ENCODE results near the gene RNASEH2B.

Gene RNASEH2B, protein sequence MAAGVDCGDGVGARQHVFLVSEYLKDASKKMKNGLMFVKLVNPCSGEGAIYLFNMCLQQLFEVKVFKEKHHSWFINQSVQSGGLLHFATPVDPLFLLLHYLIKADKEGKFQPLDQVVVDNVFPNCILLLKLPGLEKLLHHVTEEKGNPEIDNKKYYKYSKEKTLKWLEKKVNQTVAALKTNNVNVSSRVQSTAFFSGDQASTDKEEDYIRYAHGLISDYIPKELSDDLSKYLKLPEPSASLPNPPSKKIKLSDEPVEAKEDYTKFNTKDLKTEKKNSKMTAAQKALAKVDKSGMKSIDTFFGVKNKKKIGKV

DNA sequence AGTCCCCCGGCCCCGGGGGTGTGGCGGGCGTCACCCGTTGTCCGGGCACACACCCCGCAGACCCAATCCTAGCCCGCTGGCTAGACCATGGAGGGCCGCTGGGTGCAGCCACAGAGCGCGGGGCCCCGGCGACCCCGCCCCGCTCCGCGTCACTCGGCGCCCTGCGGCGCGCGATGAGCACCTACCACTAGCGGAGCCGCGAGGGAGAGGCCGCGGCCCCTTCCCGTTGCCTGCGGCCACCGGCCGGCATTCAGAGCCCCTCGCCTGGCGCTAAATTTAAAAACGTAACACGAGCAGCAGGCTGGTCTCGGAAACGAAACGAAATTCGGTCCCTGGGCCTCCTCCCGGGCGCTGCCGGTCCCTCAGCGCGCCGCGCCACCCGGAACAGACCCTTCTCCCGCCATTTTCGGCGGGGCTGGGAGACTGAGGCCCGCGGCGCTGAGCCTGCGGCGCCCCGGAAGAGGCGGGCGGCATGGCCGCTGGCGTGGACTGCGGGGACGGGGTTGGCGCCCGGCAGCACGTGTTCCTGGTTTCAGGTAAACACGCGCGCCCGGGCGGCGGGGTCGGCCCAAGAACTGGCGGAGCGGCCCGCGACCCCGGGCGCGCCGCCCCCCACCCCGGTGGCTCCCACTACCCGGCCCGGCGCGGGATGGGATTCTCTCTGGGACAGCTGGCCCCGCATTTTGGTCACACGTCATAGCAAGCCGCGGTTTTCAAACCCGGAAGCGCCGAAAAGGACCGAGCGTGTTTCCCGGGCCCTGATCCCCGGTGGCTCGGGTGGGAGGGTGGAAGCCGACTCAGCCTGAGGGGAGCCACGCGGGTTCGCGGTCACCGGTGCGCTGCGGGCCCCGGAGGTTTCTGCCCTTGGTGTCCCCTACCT is at the start of gene RNASEH2B:
Gene RNASEH2B (plus strand): TSS at position 187 of the 880 bp plus-strand sequence. CDS start 286 bp downstream, at position 473.
- DNase-seq = peak; percentile 27

DNA sequence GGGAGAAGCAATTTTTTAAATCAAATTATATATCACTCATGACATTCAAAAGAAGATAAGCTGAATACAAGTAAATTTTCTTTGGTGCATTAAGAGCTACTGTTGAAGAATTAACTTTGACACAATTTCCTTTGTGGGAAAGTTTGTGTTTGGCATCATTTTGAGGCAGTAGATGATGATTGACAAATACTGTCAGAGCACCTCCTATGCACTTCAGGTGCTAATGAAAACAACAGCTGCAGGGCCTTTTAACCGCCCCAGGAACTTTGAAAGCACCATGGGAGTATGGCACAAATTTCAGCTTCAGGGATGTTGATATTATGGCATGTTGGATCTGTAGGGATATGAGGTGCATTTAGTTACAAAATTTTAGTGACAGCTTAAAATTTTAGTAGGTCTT is 45.1 kb upstream of the RNASEH2B start:
- DNase-seq = no peak

DNA sequence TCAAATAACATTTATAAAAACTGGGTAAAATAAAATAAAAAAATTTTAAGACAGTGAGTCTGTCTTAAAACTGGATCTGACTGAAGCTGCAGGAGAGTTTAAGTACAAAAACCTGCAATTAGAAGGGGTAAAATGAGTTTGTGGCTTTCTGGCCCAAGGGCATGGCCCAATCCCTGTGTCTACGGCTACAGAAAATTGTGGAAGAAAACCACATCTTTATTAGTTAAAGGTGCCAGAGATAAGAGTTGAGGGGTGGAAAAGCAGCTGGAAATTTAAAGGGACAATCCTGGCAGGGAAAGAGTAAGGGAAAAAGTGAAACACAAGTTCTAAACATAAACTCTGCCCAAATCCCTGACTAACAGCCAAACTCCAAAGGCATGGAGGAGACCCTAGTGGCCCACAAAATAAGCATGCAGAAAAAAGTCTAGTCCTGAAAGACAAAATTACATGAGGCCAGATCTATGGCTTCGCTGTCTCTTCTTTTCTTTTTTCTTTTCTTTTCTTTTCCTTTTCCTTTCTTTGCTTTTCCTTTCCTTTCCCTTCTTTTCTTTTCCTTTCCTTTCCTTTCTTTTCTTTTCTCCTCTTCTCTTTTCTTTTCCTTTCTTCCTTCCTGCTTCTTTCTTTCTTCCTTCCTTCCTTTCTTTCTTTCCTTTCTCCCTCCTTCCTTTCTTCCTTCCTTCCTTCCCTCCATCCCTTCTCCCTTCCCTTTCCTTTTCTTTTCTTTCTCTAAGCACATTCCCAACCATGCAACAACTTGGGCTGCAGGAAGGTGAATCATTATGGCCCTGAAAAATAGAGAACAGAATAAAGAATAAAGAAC is 42.6 kb upstream of the RNASEH2B start:
- no peak for DNase-seq

DNA sequence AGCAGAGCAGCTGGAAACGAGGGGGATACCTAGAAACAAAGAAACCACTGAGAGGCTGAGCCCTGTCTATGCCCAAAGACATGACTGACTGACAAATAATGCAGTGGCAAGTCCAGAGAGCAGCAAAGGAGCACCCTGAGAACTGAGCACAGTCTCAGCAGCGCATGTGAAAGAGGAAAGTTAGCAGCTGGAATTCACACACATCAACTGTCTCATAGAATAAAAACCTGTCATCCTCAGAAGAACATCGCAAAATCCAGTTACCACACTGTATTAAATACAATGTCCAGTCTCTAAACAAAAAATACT is 42.0 kb upstream of the RNASEH2B start:
- DNase-seq = no peak

DNA sequence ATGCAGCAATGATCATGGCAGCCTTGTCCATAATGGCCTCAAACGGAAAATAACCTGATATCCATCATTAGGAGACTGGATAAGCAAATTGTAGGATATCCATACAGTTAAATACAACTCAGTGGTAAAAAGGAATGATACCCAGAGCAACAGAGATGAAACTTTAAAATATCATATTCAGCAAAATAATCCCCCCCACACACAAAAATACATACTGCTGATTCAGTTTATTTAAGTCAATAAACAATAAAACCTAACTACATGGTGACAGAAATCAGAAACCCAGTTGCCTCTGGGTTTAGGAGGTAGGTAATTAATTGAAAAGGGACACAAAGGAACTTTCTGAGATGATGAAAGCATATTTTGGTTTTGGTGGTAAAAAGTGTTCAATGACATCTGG is 38.2 kb upstream of the RNASEH2B start:
- no peak for DNase-seq

DNA sequence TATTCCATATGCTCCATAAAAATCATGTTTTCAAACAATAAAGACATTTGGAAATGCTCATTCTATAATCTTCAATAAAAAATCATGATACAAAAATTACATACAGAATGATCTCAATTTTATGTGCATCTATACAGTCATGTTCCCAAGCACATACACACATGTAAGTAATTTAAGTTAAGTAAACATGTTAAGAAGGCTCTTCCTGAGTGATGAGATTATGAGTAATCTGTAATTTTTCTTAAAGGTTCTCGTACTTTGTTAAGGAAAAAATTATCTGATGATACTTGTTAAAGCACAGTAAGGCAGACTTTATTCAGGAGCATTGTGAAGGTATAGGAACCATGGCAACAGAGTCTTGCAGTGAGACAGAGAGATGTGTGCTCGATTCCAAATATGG is 36.1 kb upstream of the RNASEH2B start:
- DNase-seq = no peak

DNA sequence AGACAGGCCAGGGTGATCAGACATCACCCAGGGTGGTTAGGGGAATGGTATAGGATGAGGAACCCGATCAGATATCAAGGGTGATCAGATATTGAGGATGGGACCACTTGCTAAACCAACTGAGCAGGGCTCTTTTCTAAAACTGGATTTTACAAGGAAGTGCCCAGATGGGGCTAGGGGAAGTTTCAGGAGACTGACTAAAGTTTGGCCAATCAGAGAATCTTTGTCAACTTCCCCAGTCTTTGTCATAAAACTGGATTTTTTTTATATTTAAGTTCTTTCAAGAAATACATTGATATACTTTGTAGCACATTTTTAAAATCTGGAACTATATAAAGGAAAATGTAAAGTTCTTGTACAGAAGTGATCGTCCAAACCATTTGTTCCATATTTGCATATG is 35.6 kb upstream of the RNASEH2B start:
- no peak for DNase-seq

DNA sequence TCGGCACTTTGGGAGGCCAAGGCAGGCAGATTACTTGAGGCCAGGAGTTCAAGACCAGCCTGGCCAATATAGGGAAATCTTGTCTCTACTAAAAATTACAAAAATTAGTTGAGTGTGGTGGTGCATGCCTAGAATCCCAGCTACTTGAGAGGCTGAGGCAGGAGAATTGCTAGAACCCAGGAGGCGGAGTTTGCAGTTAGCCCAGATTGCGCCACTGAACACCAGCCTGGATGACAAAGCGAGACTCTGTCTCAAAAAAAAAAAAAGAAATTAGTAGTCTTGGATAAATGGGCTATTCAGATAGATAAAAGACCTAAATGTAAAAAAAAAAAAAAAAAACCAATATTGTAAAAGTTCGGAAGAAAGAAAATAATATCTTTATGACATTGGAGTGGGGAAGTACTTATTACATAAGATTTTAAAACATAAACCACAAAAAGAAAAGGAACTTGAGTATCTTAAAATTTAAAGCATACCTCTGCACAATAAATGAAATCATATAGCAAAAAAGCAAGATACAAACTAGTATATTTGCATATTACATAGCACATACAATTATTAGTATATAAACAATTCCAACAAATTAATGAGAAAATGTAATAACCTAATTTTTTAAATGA is 26.7 kb upstream of the RNASEH2B start:
- no peak for DNase-seq

DNA sequence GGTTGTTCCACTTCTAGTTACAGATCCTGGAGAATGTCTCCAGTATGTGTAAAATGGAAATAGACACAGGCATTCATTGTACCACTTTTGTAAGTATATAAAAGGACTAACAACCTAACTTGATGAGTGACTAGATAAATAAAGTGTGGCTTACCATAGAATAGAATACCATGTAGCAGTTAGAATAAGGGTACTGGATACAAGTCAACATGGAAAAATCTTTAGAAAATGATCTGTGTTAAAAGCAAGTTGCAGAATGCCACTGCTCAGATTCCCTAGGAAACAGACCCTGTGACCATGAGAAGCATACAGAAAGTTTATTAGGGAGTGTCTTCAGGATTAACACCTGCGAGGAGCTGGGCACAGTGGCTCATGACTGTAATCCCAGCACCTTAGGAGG is 25.9 kb upstream of the RNASEH2B start:
- no peak for DNase-seq

DNA sequence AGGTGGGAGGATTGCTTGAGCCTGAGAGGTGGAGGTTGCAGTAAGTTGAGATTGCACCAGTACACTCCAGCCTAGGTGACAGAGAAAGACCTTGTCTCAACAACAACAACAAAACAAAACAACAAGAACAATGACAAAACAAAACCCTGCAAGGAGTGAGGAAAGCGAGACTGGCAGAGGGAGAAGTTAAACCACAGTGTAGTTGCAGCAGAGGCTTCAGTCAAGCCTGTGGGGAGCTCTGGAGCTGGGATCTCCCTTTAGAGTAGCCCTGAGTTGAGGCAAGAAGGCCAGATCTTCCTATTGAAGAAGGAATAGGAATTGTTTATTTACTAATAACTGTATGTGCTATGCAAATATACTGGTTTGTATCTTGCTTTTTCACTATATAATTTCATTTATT is 25.3 kb upstream of the RNASEH2B start:
- no peak for DNase-seq

DNA sequence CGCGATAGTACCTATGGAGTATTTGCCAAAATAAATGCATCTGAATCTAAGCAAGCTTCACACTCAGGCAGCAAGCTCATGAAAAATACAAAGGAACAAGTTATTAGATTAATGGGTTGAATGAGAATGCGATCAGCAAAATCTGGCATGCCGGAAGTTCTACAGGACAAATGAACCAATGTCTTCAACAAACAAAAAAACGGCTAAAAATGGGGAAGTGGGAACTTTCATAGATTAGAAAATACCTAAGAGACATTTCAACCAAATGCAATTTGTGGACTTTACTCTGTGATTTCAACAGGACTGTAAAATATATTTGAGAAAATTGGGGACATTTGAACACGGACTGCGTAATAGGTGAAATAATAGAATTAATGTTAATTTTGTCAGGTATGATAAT is 22.4 kb upstream of the RNASEH2B start:
- no peak for DNase-seq

DNA sequence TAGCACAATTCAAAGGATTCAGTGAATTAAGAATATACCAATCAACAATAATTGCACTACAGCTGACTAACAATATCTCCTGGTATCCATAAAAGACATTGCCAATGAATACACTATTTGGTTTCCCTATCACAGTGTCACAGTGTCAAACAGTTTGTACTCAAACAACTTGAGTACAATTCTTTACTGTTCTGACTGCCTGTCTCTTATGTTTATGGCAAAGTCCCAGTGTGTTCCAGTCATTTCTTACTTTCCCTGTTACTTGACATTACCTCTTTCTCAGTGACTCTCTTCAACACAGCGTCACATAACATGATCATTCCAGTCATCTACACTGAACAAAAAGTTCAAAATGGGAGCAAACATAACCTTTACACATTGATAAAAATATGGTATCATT is 21.2 kb upstream of the RNASEH2B start:
- no peak for DNase-seq

DNA sequence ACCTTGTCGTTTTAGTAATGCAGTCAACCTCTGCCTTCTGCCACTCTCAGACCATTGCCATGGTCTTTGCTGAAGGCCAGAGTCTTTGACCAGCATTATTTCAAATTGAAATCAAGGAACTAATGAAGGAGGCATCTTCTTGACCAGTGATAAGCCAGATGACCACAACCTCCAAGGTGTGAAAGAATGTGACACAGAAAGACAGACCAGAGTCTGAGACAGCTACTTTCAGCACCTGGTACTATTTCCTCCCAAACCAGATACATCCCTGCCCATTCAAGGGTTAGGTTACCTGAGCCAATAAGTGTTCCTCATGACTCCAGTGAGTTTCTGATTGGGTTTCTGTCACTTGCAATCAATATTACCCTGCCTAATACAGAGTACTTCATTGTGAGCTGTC is 20.3 kb upstream of the RNASEH2B start:
- DNase-seq = no peak

DNA sequence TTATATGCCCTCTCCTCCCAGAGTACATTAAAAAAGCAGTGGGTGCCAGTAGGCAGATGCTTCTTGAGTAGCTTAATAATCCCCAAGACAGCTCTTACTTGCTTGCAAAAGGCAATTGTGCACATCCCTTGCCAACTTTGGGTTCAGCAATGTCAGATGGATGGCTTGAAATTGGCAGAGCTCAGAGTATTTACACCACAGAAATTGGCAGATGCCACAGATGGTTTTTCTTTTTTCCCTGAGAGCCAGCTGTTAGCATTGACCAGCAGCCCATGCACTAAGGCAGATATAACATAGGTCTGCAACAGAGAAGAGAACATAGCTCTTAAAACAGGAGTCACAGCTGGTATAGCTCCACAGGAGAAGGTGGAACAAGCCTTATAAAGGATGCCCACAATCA is 18.4 kb upstream of the RNASEH2B start:
- no peak for DNase-seq

DNA sequence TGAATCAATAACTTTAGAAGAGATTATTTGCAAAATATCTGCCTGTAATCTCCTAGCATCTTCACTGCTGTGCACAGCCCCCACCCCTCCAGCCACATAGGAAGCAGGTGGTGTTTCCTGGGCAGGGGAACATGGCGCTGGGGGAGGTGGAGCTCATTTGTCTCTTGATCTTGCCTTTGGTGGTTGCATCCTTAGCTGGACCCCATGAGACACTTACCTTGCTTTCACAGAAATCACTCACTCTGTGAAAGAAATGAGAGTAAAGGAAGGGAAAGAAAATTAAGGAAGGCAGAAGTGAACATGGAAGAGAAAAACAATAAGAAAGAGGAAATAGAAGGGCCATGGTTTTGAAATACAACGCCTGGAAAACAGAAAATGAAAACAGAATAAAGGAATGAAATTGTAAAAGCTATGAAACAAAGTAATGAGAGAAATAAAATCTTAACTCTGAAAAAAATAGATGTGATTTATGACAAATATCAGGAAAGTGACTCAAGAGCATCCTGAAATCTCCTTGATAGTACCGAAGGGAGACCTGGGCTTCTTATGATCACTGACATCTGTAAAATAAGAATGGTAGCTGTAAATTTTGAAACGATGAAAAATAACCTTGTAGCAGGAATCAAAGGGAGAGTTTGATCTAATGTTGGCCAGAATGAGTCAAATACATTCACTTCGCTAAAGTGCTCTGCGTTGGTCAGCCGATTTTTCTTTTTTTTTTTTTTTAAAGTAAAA is 17.2 kb upstream of the RNASEH2B start:
- no peak for DNase-seq

DNA sequence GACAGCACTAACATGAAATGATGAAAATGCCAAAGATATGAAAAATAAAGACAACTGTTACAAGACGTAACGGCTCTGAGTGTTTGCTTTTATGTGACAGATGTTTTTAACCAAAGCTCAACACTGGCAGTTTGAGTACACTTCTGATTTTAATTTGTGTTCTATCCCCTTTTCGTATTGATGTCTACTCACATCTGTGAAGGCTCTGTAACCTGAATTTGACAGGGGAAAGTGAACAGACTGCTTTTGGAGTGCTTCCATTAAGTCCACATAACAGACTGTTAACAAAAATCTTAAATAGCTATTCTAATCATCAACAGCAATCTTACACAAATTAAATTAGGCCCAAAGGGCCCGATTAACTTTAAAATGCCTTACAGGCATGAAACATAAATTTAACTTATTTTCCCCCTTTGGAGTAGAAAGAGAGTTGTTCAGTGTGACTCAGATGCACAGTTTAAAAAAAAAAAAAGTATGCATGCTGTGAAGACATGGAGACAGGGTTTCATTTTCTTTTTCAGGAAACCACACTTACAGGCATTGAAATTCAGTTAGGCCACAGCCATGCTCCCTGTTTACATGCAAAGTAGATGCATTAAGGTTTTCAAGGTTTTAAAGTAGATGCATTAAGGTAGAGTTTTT is 16.3 kb upstream of the RNASEH2B start:
- no peak for DNase-seq

DNA sequence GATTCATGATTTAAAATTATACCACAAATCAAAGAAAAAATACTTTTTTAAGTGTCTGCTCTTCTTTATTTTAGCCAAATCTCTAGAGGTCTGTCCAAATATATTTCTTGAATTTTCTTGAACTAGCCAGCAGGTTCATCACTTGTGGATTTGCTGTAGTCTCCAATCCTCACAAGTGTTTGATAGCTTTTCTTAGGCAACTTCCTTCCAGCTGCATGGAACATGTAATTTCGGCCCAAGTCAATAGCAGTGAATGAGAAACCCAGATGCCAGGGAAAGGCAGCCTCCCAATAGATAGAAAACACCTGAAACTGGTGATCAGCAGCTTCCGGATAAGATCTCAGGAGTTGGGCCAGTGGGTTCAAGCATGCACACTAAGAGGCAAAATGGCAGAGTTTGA is 15.6 kb upstream of the RNASEH2B start:
- no peak for DNase-seq

DNA sequence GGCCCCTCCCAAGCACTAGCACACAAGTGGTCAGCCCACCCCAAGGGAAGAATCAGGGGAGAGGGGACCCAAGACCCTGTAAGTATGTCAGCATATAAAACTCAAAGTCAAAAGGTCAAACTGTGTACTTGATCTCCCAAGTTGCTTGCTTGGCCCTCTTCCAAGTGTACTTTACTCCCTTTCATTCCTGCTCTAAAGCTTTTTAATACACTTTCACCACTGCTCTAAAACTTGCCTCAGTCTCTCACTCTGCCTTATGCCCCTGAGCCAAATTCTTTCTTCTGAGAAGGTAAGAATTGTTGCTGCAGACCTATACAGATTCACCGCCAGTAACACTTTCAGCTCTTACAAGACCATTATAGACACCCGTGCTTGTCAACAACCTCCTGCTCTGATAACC is 15.1 kb upstream of the RNASEH2B start:
- no peak for DNase-seq

DNA sequence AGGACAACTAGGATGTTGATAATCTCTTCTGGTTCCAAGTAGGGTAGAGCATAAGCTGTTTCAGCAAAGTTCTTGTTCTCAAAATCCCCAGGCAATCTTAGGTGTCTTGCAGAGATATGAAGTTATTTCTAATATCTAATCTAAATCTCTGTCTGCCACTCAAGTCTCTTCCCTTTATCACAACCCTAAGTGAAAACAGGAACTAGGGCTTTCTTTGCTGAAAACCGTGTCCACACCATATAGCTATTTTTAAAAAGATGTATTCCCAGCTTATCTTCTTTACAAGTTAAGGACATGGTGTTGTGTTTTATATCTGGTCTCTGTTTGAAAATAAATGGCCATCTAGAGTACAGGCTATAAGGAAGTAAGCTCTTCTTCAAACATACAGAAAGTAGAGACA is 11.3 kb upstream of the RNASEH2B start:
- DNase-seq = no peak

DNA sequence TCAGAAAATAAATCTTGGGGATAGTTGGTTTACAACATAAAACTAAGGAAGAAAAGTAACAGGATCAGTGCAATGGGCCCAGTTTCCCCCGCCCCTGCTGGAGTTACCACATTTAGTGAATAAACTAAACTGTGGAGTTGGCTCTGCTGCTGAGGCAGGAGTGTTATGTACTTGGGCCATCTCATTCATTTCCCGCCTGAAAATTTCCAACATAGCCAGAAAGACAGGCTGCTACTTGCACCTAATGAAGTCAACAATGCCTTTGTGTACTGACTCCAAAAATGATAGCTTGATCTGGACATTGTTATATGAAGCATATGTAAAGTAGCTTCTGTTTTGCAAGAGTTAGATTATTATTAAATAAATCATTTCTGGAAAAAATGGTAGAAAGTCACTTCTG is 7.9 kb upstream of the RNASEH2B start:
- no peak for DNase-seq

DNA sequence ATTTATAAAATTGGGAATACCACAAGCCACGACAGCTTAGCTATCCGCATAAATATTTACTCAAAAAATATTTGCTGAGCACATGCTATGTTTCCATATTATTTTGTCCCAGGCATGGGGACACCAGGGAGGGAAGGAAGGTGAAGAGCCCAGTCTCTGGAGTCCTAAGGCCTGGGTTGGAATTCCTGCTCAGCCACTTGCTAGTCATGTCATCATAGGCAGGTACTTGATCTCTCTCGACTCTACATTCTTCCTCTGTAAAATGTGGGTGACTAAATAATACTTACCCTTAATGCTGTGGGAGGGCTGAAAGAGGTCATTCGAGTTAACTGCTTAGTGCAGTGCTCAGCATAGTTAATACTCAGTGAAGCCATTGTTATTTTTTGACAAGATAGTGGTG is 4.3 kb upstream of the RNASEH2B start:
- no peak for DNase-seq

DNA sequence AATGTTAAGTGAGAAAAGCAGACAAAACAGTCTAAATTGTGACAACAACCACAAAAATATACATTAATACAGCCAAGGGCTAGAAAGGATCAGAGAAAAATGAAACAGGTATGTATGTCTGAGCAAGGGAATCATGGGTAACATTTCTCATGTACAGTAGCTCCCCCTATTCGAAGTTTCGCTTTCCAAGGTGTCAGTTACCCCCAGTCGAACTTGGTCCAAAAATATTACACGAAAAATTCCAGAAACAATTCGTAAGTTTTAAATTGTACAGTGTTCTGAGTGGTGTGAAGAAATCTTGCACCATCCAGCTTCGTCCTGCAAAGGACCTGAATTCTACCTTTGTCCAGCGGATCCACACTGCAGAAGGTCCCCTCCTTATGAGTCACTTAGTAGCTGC is 1.8 kb upstream of the RNASEH2B start:
- no peak for DNase-seq
